HCT116 (cell line): ENCODE results near the gene ARID1A. TPM values are rescaled to one million over a fixed set of nuclear protein-coding genes. Genes with fewer than 3 reads are reported as not detected.

Source experiments
- ATAC-seq: fragments of 200-7000 bp; cut with Tn5 transposase; 2 replicates; pipeline ENCODE4 v1.9.1; 2020; ENCODE audit warnings: mild to moderate bottlenecking, moderate library complexity
- BruUV-seq: library from RNA; stranded (reverse); fragments of 400-500 nt; replicated peaks from 2 replicates; lab custom pipeline; 2021; lab: Mats Ljungman, UMichigan
- CTCF ChIA-PET: fragments of 300-600 bp; sonication (Branson Sonifier 250); formaldehyde crosslinking; loops from one replicate; lab custom pipeline; 2021; ENCODE audit warnings: antibody characterized with exemption; lab: Charles Lee
- POLR2A ChIA-PET: fragments of 300-600, 350-600 bp; sonication (Branson Sonifier 250); formaldehyde crosslinking; loops from one replicate; lab custom pipeline; 2021; ENCODE audit warnings: antibody characterized with exemption; lab: Charles Lee
- RAD21 ChIA-PET, 2 experiments: fragments of 300-600 bp; sonication (Branson Sonifier 250); formaldehyde crosslinking; loops; one replicate each; lab custom pipeline; 2023; ENCODE audit warnings: low total read pairs in 2 of 2; ENCODE audit not compliant: uncharacterized antibody in 2 of 2, unreplicated experiment in 2 of 2, low non-redundant PET in 1 of 2; lab: Charles Lee
- DNase-seq: peaks from one replicate; pipeline ENCODE4 v3.0.0-alpha.2; 2010; ENCODE audit warnings: low read depth, low spot score
- H2AFZ ChIP-seq: fragments of 200-600 bp; shearing (Covaris generic), sonication (generic); 2 replicates; pipeline ENCODE4 v1.6.1; 2017; ENCODE audit warnings: low read depth, mixed run types, mixed read lengths, antibody characterized with exemption, low read length; ENCODE audit not compliant: poor library complexity, severe bottlenecking
- H3K27ac ChIP-seq: 2 replicates; pipeline ENCODE4 v1.5.1; 2012; ENCODE audit warnings: low read depth, low read length
- H3K27me3 ChIP-seq: fragments of 200-600 bp; sonication (generic); 2 replicates; pipeline ENCODE4 v1.6.1; 2016; ENCODE audit warnings: mixed run types, low read length, mixed read lengths; ENCODE audit not compliant: insufficient read depth
- H3K36me3 ChIP-seq, 2 experiments: fragments of 200-500 bp in 1 of 2; fragments of 200-600 bp in 1 of 2; sonication (Bioruptor generic) in 1 of 2; sonication (generic) in 1 of 2; 2 replicates each; pipeline versions ENCODE4 v1.5.1 to v1.6.1; 2014 to 2016; ENCODE audit warnings: low read length in 2 of 2, inconsistent platforms in 1 of 2, mixed read lengths in 1 of 2, mixed run types in 1 of 2; ENCODE audit not compliant: insufficient read depth in 2 of 2, control insufficient read depth in 1 of 2
- H3K4me1 ChIP-seq, 2 experiments: fragments of 200-600 bp in 1 of 2; sonication (generic) in 1 of 2; 2 replicates each; pipeline versions ENCODE4 v1.5.1 to v1.6.1; 2012 to 2017; ENCODE audit warnings: low read length in 2 of 2, inconsistent platforms in 1 of 2, mild to moderate bottlenecking in 1 of 2, mixed read lengths in 1 of 2, mixed run types in 1 of 2, moderate library complexity in 1 of 2; ENCODE audit not compliant: insufficient read depth in 2 of 2, control insufficient read depth in 1 of 2
- H3K4me2 ChIP-seq: fragments of 200-600 bp; sonication (generic); 2 replicates; pipeline ENCODE4 v1.6.1; 2017; ENCODE audit warnings: mixed run types, low read length, mixed read lengths
- H3K4me3 ChIP-seq, 2 experiments: fragments of 200-600 bp in 1 of 2; sonication (generic) in 1 of 2; replicated peaks in 1 of 2; 2 replicates each; pipeline ENCODE4 v1.5.1; 2011 to 2016; ENCODE audit warnings: low read length in 2 of 2, control low read depth in 1 of 2, low read depth in 1 of 2, mild to moderate bottlenecking in 1 of 2, mixed read lengths in 1 of 2, mixed run types in 1 of 2
- H3K79me2 ChIP-seq: fragments of 200-600 bp; sonication (generic); 2 replicates; pipeline ENCODE4 v1.6.1; 2017; ENCODE audit warnings: mild to moderate bottlenecking, mixed run types, low read length, moderate library complexity, mixed read lengths; ENCODE audit not compliant: insufficient read depth
- H3K9ac ChIP-seq: fragments of 200-600 bp; sonication (generic); 2 replicates; pipeline ENCODE4 v1.6.1; 2016; ENCODE audit warnings: low read length, mixed read lengths
- H3K9me2 ChIP-seq: fragments of 200-600 bp; sonication (generic), shearing (Covaris generic); 2 replicates; pipeline ENCODE4 v1.6.1; 2017; ENCODE audit warnings: mixed run types, mild to moderate bottlenecking, moderate library complexity; ENCODE audit not compliant: insufficient read depth
- H3K9me3 ChIP-seq, 2 experiments: fragments of 200-500 bp in 1 of 2; fragments of 200-600 bp in 1 of 2; sonication (Bioruptor generic) in 1 of 2; sonication (generic) in 1 of 2; 2 replicates each; pipeline ENCODE4 v1.6.1; 2014 to 2017; ENCODE audit warnings: low read length in 2 of 2, mixed read lengths in 2 of 2, inconsistent platforms in 1 of 2, low read depth in 1 of 2, mild to moderate bottlenecking in 1 of 2, mixed run types in 1 of 2, moderate library complexity in 1 of 2; ENCODE audit not compliant: control insufficient read depth in 1 of 2, insufficient read depth in 1 of 2
- H4K20me1 ChIP-seq: fragments of 200-600 bp; sonication (generic), shearing (Covaris generic); 2 replicates; pipeline ENCODE4 v1.6.1; 2017; ENCODE audit warnings: mixed run types, mild to moderate bottlenecking, moderate library complexity; ENCODE audit not compliant: insufficient read depth
- ATF3 ChIP-seq: IDR thresholded peaks from 2 replicates; pipeline ENCODE4 v1.6.1; 2012
- CBX3 ChIP-seq: IDR thresholded peaks from 2 replicates; pipeline ENCODE4 v1.6.1; 2012; ENCODE audit warnings: low read depth
- CEBPB ChIP-seq: IDR thresholded peaks from 2 replicates; pipeline ENCODE4 v1.6.1; 2012; ENCODE audit warnings: low read depth
- CTCF ChIP-seq, 3 experiments: fragments of 200-600 bp in 1 of 3; sonication (generic) in 1 of 3; IDR thresholded peaks in 2 of 3; conservative IDR thresholded peaks in 1 of 3; 2 replicates each; pipeline ENCODE4 v1.5.1; 2012 to 2017; ENCODE audit warnings: low read depth in 2 of 3, low read length in 2 of 3, antibody characterized with exemption in 1 of 3, borderline replicate concordance in 1 of 3, control low read depth in 1 of 3, mild to moderate bottlenecking in 1 of 3, mixed read lengths in 1 of 3, mixed run types in 1 of 3, moderate library complexity in 1 of 3; ENCODE audit not compliant: insufficient read depth in 1 of 3
- EGR1 ChIP-seq: IDR thresholded peaks from 2 replicates; pipeline ENCODE4 v1.6.1; 2012; ENCODE audit warnings: low read depth
- ELF1 ChIP-seq: IDR thresholded peaks from 2 replicates; pipeline ENCODE4 v1.6.1; 2012; ENCODE audit warnings: low read depth, borderline replicate concordance
- EZH2 ChIP-seq: fragments of 200-600 bp; sonication (generic); IDR thresholded peaks from 2 replicates; pipeline ENCODE4 v1.6.1; 2017; ENCODE audit warnings: antibody characterized with exemption, mixed run types
- EZH2phosphoT487 ChIP-seq: fragments of 200-600 bp; IDR thresholded peaks from 2 replicates; pipeline ENCODE4 v1.6.1; 2018; ENCODE audit warnings: antibody characterized with exemption, borderline replicate concordance
- JUND ChIP-seq: IDR thresholded peaks from 2 replicates; pipeline ENCODE4 v1.6.1; 2012
- MAX ChIP-seq: IDR thresholded peaks from 2 replicates; pipeline ENCODE4 v1.6.1; 2012
- POLR2A ChIP-seq: IDR thresholded peaks from 2 replicates; pipeline ENCODE4 v1.7.0; 2011; ENCODE audit warnings: borderline replicate concordance; ENCODE audit not compliant: insufficient read depth, insufficient read length; ENCODE audit errors: extremely low read depth
- POLR2AphosphoS5 ChIP-seq: IDR thresholded peaks from 2 replicates; pipeline ENCODE4 v1.6.1; 2011; ENCODE audit warnings: mild to moderate bottlenecking, low read depth, low read length, moderate library complexity
- RAD21 ChIP-seq: IDR thresholded peaks from 2 replicates; pipeline ENCODE4 v1.6.1; 2012; ENCODE audit warnings: low read depth, mild to moderate bottlenecking
- REST ChIP-seq: IDR thresholded peaks from 2 replicates; pipeline ENCODE4 v1.6.1; 2012; ENCODE audit warnings: low read depth
- SIN3A ChIP-seq: IDR thresholded peaks from 2 replicates; pipeline ENCODE4 v1.6.1; 2012; ENCODE audit warnings: low read depth
- SRF ChIP-seq: IDR thresholded peaks from 2 replicates; pipeline ENCODE4 v1.6.1; 2012; ENCODE audit warnings: low read depth
- YY1 ChIP-seq: IDR thresholded peaks from 2 replicates; pipeline ENCODE4 v1.6.1; 2011; ENCODE audit warnings: low read length, low read depth, moderate library complexity, mild to moderate bottlenecking; ENCODE audit not compliant: insufficient replicate concordance; ENCODE audit errors: extremely low read depth
- ZBTB33 ChIP-seq: IDR thresholded peaks from 2 replicates; pipeline ENCODE4 v1.6.1; 2011; ENCODE audit warnings: mild to moderate bottlenecking, low read length, moderate library complexity; ENCODE audit not compliant: insufficient replicate concordance; ENCODE audit errors: extremely low read depth
- ZFX ChIP-seq: fragments of 450-650 bp; IDR thresholded peaks from 2 replicates; pipeline ENCODE4 v1.6.1; 2017
- intact Hi-C: fragments of 100-400 bp; cut with micrococcal nuclease; formaldehyde crosslinking; loops from 2 replicates; pipeline ENCODE4 v1.10.0; 2022
- total RNA-seq: library from RNA; stranded (reverse); gene quantifications from one replicate; pipeline ENCODE4 v1.2.1, GENCODE V29; 2021; ENCODE audit not compliant: unreplicated experiment

ARID1A gene
- total RNA-seq, 1 experiment from 2014 or later = 62.8 TPM

GRCh38 chr1:26690157-26690556 is 5.7 kb upstream of the ARID1A start:
- no peak overlapping the region for H3K4me3 ChIP-seq
- H4K20me1 ChIP-seq = no peaks in the 10 kb centered on the region
- ATAC-seq (no peak), DNase-seq (no peak)
- peaks cover 10% of the 10 kb centered on the region; the same call in 1 of the 2 replicates for H3K79me2 ChIP-seq
- no TSS peak for BruUV-seq
- no peak overlapping the region for H3K9ac ChIP-seq
- H3K9me2 ChIP-seq = no peaks in the 10 kb centered on the region
- peaks cover 26 to 68% of the 10 kb centered on the region in 2 experiments for H3K4me1 ChIP-seq
- no peak overlapping the region for H3K27ac ChIP-seq
- TF ChIP-seq POLR2A = no peak
- TF ChIP-seq REST = no peak
- no peak for TF ChIP-seq CTCF (IDR thresholded peaks at IDR 0.05 in 2 of 3, conservative IDR thresholded peaks at IDR 0.05 in 1 of 3; ENCODE audit: borderline replicate concordance in 1 of 3, insufficient read depth in 1 of 3, low read depth in 2 of 3, low read length in 2 of 3)
- no peak for TF ChIP-seq POLR2AphosphoS5
- no peak for TF ChIP-seq EGR1
- TF ChIP-seq CEBPB = no peak
- no peak for TF ChIP-seq SIN3A
- no peak for TF ChIP-seq ELF1
- TF ChIP-seq ZFX = no peak
- no peak for TF ChIP-seq CBX3
- TF ChIP-seq EZH2 = no peak
- no peak for TF ChIP-seq JUND
- TF ChIP-seq ATF3 = no peak
- no peak for TF ChIP-seq ZBTB33
- TF ChIP-seq EZH2phosphoT487 = no peak
- no peak for TF ChIP-seq RAD21
- TF ChIP-seq MAX = no peak
- no peak for TF ChIP-seq SRF
- no peak for TF ChIP-seq YY1
- POLR2A ChIA-PET = no interaction called here
- no peaks in the 10 kb centered on the region for H3K27me3 ChIP-seq
- H3K36me3 ChIP-seq = no peaks in the 10 kb centered on the region
- H3K9me3 ChIP-seq = no peaks in the 10 kb centered on the region
- no peak overlapping the region for H3K4me2 ChIP-seq
- peak overlapping the region; percentile 1 for H2AFZ ChIP-seq
- CTCF ChIA-PET = no interaction called here
- intact Hi-C loops = loop anchor here (10.0 kb wide), 1 partner anchor 175 kb away; the partner anchor contains the start of gene SFN
- RAD21 ChIA-PET = no interaction called here
